ENCODE measurements around the gene KLF15.

KLF15 gene

DNA sequence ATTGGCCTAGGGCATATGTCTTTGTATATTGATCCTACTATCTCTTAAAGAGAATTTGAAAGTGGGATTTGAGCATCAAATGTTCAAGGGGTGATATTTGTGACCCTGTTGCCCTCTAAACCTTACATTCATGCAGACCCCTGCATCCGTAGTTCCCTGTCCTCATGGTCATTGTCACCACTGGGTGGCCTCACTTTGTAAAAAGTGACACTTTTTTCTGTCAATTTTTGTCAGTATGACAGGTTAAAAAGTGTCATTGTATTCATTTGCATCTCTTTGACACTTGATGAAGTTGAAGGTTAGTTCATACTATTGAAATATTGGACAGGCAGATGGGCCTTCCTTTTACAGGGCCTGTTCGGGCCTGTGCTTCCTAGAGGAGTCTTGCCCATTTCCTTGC is 12.3 kb upstream of the KLF15 start:
- Histone ChIP-seq H3K36me3 (ENCODE audit: control insufficient read depth in 2 of 2, insufficient read depth in 1 of 2, low read length in 2 of 2) (no peaks in the 10 kb centered on the region), H3K9me3 (ENCODE audit: control insufficient read depth, insufficient read depth, low read depth, low read length) (no peaks in the 10 kb centered on the region), H3K4me3 (ENCODE audit: low read depth, low read length) (no peak overlapping the region), H3K27ac (ENCODE audit: extremely low read depth, low read depth, low read length) (no peak overlapping the region), H3K4me1 (ENCODE audit: control insufficient read depth, insufficient read depth, low read length) (no peaks in the 10 kb centered on the region)
- POLR2A ChIA-PET, result no interaction called here
- CTCF ChIA-PET, result no interaction called here
- TF ChIP-seq ZNF335 (tag by site-specific recombination; conservative IDR thresholded peaks at IDR 0.05) (no peak), OSR2 (tag by site-specific recombination; IDR thresholded peaks at IDR 0.05) (no peak), TRIM28 (IDR thresholded peaks at IDR 0.05; ENCODE audit: borderline replicate concordance, low read length) (no peak), REST (tag by site-specific recombination; IDR thresholded peaks at IDR 0.05) (no peak), ZNF639 (tag by site-specific recombination; IDR thresholded peaks at IDR 0.05) (no peak), ZNF16 (tag by site-specific recombination; IDR thresholded peaks at IDR 0.05; ENCODE audit: low read depth) (no peak), KLF10 (tag by site-specific recombination; IDR thresholded peaks at IDR 0.05) (no peak)
- TF ChIP-seq, protein P1, sequence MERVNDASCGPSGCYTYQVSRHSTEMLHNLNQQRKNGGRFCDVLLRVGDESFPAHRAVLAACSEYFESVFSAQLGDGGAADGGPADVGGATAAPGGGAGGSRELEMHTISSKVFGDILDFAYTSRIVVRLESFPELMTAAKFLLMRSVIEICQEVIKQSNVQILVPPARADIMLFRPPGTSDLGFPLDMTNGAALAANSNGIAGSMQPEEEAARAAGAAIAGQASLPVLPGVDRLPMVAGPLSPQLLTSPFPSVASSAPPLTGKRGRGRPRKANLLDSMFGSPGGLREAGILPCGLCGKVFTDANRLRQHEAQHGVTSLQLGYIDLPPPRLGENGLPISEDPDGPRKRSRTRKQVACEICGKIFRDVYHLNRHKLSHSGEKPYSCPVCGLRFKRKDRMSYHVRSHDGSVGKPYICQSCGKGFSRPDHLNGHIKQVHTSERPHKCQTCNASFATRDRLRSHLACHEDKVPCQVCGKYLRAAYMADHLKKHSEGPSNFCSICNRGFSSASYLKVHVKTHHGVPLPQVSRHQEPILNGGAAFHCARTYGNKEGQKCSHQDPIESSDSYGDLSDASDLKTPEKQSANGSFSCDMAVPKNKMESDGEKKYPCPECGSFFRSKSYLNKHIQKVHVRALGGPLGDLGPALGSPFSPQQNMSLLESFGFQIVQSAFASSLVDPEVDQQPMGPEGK (tag by site-specific recombination; IDR thresholded peaks at IDR 0.05), result no peak

DNA sequence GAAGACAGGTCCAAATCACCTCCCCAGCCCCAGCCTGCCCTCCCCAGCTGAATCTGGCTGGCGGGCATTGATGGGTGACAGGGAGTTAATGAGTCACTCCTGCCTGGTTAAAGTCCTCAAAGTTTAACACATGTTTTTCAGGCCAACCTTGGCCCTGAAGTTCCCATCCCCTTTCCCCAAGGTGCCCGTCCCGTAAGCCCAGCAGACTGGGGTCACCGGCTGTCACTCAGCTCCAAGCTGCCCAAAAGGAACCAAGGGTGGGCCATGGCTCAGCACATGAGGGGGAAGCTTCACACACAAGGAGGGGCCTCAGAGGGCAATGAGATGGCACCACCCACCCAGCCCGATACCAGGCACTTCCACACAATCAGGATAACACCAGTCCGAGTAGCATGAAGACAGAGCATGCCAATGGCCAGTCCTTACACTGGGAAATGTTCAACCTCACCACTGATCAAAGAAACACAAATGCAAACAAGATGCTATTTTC is 10.2 kb upstream of the KLF15 start:
- H3K9me3 ChIP-seq (ENCODE audit: control insufficient read depth, insufficient read depth, low read depth, low read length), result no peaks in the 10 kb centered on the region
- CTCF ChIA-PET, result no interaction called here
- no peaks in the 10 kb centered on the region for H3K36me3 ChIP-seq (ENCODE audit: control insufficient read depth in 2 of 2, insufficient read depth in 1 of 2, low read length in 2 of 2)
- no peak overlapping the region for H3K27ac ChIP-seq (ENCODE audit: extremely low read depth, low read depth, low read length)
- no peaks in the 10 kb centered on the region for H3K4me1 ChIP-seq (ENCODE audit: control insufficient read depth, insufficient read depth, low read length)
- TF ChIP-seq ZNF792 (tag by site-specific recombination; IDR thresholded peaks at IDR 0.05) (no peak), ZNF10 (tag by site-specific recombination; IDR thresholded peaks at IDR 0.05) (peak; percentile 40; the same call in 1 of the 2 replicates)
- POLR2A ChIA-PET, result no interaction called here
- H3K4me3 ChIP-seq (ENCODE audit: low read depth, low read length), result no peak overlapping the region

DNA sequence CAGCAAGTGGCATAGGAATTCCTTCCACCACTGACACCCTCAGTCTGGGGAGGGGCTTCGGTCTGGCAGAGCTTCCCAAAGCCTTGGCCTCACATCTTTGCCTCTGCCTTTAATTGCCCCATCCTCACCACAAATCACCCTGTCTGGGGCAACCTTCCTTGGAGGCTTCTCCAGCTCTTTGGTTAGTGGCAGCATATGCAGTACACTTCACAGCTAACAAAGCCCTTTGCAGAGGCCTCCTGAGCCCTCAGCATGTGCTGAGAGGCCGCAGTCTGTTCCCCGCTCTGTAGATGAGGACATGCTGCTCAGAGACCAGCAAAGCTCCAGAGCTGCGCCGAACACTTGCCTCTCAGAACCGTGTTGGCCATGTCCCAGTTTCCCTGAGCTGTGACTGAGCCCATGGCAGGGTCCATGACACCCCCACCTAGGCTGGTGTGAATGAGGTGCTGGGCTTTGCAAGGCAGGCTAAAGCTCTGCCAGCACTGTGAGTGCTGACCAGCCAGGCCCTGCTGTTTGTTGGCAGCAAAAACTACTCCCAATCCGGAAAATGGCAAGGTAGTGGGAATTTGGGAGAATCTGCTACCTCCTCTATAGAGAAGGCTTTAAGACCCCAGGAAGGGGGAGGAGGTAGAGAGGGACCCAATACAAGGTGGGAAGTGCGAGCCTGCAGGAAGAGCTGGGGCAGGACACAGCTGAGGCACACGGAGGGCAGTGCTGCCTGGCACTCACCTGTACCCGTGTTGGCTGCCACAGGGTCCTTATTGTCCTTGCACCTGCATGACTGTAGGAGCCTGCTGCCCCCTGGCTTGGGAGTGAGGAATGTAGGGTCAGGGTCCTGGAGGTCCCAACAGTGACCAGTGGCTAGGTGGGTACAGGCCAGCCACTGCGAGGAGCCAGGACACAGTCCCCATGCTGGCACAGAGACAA is 8.4 kb upstream of the KLF15 start:
- no peak overlapping the region for H3K4me3 ChIP-seq (ENCODE audit: low read depth, low read length)
- ChIA-PET CTCF (interaction anchor here (0.7 kb wide), 1 partner anchor 930 kb away, joined by 3 read pairs; no protein-coding TSS in a partner anchor), POLR2A (interaction anchor here (1.2 kb wide), 1 partner anchor 15 kb away, joined by 3 read pairs; no protein-coding TSS in a partner anchor)
- H3K36me3 ChIP-seq (ENCODE audit: control insufficient read depth in 2 of 2, insufficient read depth in 1 of 2, low read length in 2 of 2), result no peaks in the 10 kb centered on the region
- no peaks in the 10 kb centered on the region for H3K9me3 ChIP-seq (ENCODE audit: control insufficient read depth, insufficient read depth, low read depth, low read length)
- H3K4me1 ChIP-seq (ENCODE audit: control insufficient read depth, insufficient read depth, low read length), result no peaks in the 10 kb centered on the region
- H3K27ac ChIP-seq (ENCODE audit: extremely low read depth, low read depth, low read length), result no peak overlapping the region
- TF ChIP-seq ZNF555 (tag by site-specific recombination; conservative IDR thresholded peaks at IDR 0.05) (no peak), ZNF133 (tag by site-specific recombination; IDR thresholded peaks at IDR 0.05) (no peak), KLF16 (tag by site-specific recombination; IDR thresholded peaks at IDR 0.05) (no peak)
- TF ChIP-seq, protein P2, sequence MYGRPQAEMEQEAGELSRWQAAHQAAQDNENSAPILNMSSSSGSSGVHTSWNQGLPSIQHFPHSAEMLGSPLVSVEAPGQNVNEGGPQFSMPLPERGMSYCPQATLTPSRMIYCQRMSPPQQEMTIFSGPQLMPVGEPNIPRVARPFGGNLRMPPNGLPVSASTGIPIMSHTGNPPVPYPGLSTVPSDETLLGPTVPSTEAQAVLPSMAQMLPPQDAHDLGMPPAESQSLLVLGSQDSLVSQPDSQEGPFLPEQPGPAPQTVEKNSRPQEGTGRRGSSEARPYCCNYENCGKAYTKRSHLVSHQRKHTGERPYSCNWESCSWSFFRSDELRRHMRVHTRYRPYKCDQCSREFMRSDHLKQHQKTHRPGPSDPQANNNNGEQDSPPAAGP (tag by site-specific recombination; IDR thresholded peaks at IDR 0.05), result no peak
- TF ChIP-seq, protein P3, sequence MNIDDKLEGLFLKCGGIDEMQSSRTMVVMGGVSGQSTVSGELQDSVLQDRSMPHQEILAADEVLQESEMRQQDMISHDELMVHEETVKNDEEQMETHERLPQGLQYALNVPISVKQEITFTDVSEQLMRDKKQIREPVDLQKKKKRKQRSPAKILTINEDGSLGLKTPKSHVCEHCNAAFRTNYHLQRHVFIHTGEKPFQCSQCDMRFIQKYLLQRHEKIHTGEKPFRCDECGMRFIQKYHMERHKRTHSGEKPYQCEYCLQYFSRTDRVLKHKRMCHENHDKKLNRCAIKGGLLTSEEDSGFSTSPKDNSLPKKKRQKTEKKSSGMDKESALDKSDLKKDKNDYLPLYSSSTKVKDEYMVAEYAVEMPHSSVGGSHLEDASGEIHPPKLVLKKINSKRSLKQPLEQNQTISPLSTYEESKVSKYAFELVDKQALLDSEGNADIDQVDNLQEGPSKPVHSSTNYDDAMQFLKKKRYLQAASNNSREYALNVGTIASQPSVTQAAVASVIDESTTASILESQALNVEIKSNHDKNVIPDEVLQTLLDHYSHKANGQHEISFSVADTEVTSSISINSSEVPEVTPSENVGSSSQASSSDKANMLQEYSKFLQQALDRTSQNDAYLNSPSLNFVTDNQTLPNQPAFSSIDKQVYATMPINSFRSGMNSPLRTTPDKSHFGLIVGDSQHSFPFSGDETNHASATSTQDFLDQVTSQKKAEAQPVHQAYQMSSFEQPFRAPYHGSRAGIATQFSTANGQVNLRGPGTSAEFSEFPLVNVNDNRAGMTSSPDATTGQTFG (tag by site-specific recombination; IDR thresholded peaks at IDR 0.05; ENCODE audit: borderline replicate concordance), result no peak
